HEK293 (cell line): ENCODE data around the gene QARS1.

Experiments used
- CTCF ChIA-PET: fragments of 350-600 bp; formaldehyde crosslinking; extraction: SDS; loops from one replicate; lab custom pipeline; 2021; ENCODE audit warnings: antibody characterized with exemption; lab: Yijun Ruan, JAX
- POLR2A ChIA-PET: fragments of 300-600 bp; formaldehyde crosslinking; extraction: SDS; loops from one replicate; lab custom pipeline; 2020; ENCODE audit warnings: antibody characterized with exemption, inconsistent platforms; lab: Yijun Ruan, JAX
- H3K27ac ChIP-seq: fragments of 200-500 bp; sonication (Bioruptor generic); 2 replicates; pipeline ENCODE4 v1.5.1; 2014; ENCODE audit warnings: low read depth, low read length, control low read depth, inconsistent platforms; ENCODE audit errors: extremely low read depth
- H3K36me3 ChIP-seq, 2 experiments: fragments of 200-500 bp in 1 of 2; sonication (Bioruptor generic) in 1 of 2; 1 replicate in 1 of 2; 2 replicates in 1 of 2; pipeline ENCODE4 v1.5.1; 2014 to 2017; ENCODE audit warnings: inconsistent platforms in 2 of 2, low read length in 2 of 2; ENCODE audit not compliant: control insufficient read depth in 2 of 2, insufficient read depth in 1 of 2
- H3K4me1 ChIP-seq: fragments of 200-500 bp; sonication (Bioruptor generic); 2 replicates; pipeline ENCODE4 v1.5.1; 2014; ENCODE audit warnings: mild to moderate bottlenecking, low read length, inconsistent platforms; ENCODE audit not compliant: control insufficient read depth, insufficient read depth
- H3K4me3 ChIP-seq: 2 replicates; pipeline ENCODE4 v1.5.1; 2011; ENCODE audit warnings: low read depth, mild to moderate bottlenecking, control low read depth, low read length, moderate library complexity
- H3K9me3 ChIP-seq: fragments of 200-500 bp; sonication (Bioruptor generic); 2 replicates; pipeline ENCODE4 v1.5.1; 2014; ENCODE audit warnings: low read depth, low read length, inconsistent platforms; ENCODE audit not compliant: control insufficient read depth, insufficient read depth
- BCL11A ChIP-seq: fragments of 450-650 bp; formaldehyde crosslinking; IDR thresholded peaks from 2 replicates; pipeline ENCODE4 v1.5.1; 2016; ENCODE audit warnings: low read depth, missing biosample characterization, missing genetic modification characterization
- GLI4 ChIP-seq: fragments of 450-650 bp; formaldehyde crosslinking; IDR thresholded peaks from 2 replicates; pipeline ENCODE4 v1.5.1; 2016; ENCODE audit warnings: missing biosample characterization, missing genetic modification characterization
- IKZF3 ChIP-seq: fragments of 450-650 bp; IDR thresholded peaks from 2 replicates; pipeline ENCODE4 v1.5.0; 2018; ENCODE audit warnings: missing biosample characterization, mild to moderate bottlenecking, missing genetic modification characterization, moderate library complexity
- KLF10 ChIP-seq: fragments of 450-650 bp; IDR thresholded peaks from 2 replicates; pipeline ENCODE4 v1.5.1; 2018; ENCODE audit warnings: missing biosample characterization, mild to moderate bottlenecking, missing genetic modification characterization
- KLF16 ChIP-seq: fragments of 450-650 bp; formaldehyde crosslinking; IDR thresholded peaks from 2 replicates; pipeline ENCODE4 v1.5.1; 2017; ENCODE audit warnings: missing biosample characterization, missing genetic modification characterization
- KLF9 ChIP-seq: fragments of 450-650 bp; formaldehyde crosslinking; IDR thresholded peaks from 2 replicates; pipeline ENCODE4 v1.5.1; 2016; ENCODE audit warnings: missing biosample characterization, missing genetic modification characterization, low read depth
- OSR2 ChIP-seq: fragments of 450-650 bp; formaldehyde crosslinking; IDR thresholded peaks from 2 replicates; pipeline ENCODE4 v1.5.1; 2016; ENCODE audit warnings: missing biosample characterization, missing genetic modification characterization
- PRDM10 ChIP-seq: fragments of 450-650 bp; formaldehyde crosslinking; IDR thresholded peaks from 2 replicates; pipeline ENCODE4 v1.5.1; 2016; ENCODE audit warnings: missing biosample characterization, missing genetic modification characterization
- TRIM28 ChIP-seq: IDR thresholded peaks from 2 replicates; pipeline ENCODE4 v1.6.1; 2011; ENCODE audit warnings: low read length, control low read depth, borderline replicate concordance
- ZBTB44 ChIP-seq: fragments of 450-650 bp; IDR thresholded peaks from 2 replicates; pipeline ENCODE4 v1.5.1; 2018; ENCODE audit warnings: missing biosample characterization, mild to moderate bottlenecking, missing genetic modification characterization
- ZNF140 ChIP-seq: fragments of 450-650 bp; formaldehyde crosslinking; IDR thresholded peaks from 2 replicates; pipeline ENCODE4 v1.5.1; 2016; ENCODE audit warnings: missing biosample characterization, missing genetic modification characterization
- ZNF184 ChIP-seq: fragments of 450-650 bp; IDR thresholded peaks from 2 replicates; pipeline ENCODE4 v1.5.1; 2018; ENCODE audit warnings: missing biosample characterization, mild to moderate bottlenecking, missing genetic modification characterization
- ZNF19 ChIP-seq: fragments of 450-650 bp; formaldehyde crosslinking; IDR thresholded peaks from 2 replicates; pipeline ENCODE4; 2016; ENCODE audit warnings: missing biosample characterization, missing genetic modification characterization, low read depth
- ZNF2 ChIP-seq: fragments of 450-650 bp; formaldehyde crosslinking; IDR thresholded peaks from 2 replicates; pipeline ENCODE4 v1.5.1; 2016; ENCODE audit warnings: missing biosample characterization, missing genetic modification characterization
- ZNF221 ChIP-seq: fragments of 450-650 bp; formaldehyde crosslinking; IDR thresholded peaks from 2 replicates; pipeline ENCODE4 v1.5.1; 2017; ENCODE audit warnings: missing biosample characterization, missing genetic modification characterization, borderline replicate concordance
- ZNF24 ChIP-seq: fragments of 450-650 bp; formaldehyde crosslinking; IDR thresholded peaks from 2 replicates; pipeline ENCODE4 v1.5.1; 2016; ENCODE audit warnings: missing biosample characterization, missing genetic modification characterization
- ZNF302 ChIP-seq: fragments of 450-650 bp; formaldehyde crosslinking; IDR thresholded peaks from 2 replicates; pipeline ENCODE4 v1.5.1; 2016; ENCODE audit warnings: missing biosample characterization, missing genetic modification characterization, low read depth
- ZNF354C ChIP-seq: fragments of 450-650 bp; formaldehyde crosslinking; IDR thresholded peaks from 2 replicates; pipeline ENCODE4 v1.5.1; 2016; ENCODE audit warnings: missing biosample characterization, missing genetic modification characterization, low read depth, borderline replicate concordance
- ZNF501 ChIP-seq: fragments of 450-650 bp; formaldehyde crosslinking; IDR thresholded peaks from 2 replicates; pipeline ENCODE4 v1.5.1; 2016; ENCODE audit warnings: missing biosample characterization, missing genetic modification characterization
- ZNF529 ChIP-seq: fragments of 450-650 bp; formaldehyde crosslinking; IDR thresholded peaks from 2 replicates; pipeline ENCODE4 v1.5.1; 2017; ENCODE audit warnings: missing genetic modification characterization, missing biosample characterization; ENCODE audit not compliant: insufficient replicate concordance
- ZNF561 ChIP-seq: fragments of 450-650 bp; IDR thresholded peaks from 2 replicates; pipeline ENCODE4 v1.5.1; 2018; ENCODE audit warnings: missing biosample characterization, missing genetic modification characterization, borderline replicate concordance
- ZNF626 ChIP-seq: fragments of 450-650 bp; sonication (Bioruptor Pico); formaldehyde crosslinking; IDR thresholded peaks from 2 replicates; pipeline ENCODE4 v1.5.1; 2018; ENCODE audit warnings: missing biosample characterization, missing genetic modification characterization, inconsistent platforms
- ZSCAN30 ChIP-seq: fragments of 450-650 bp; IDR thresholded peaks from 2 replicates; pipeline ENCODE4 v1.5.1; 2018; ENCODE audit warnings: missing biosample characterization, mild to moderate bottlenecking, missing genetic modification characterization, moderate library complexity
- TF ChIP-seq, protein P1 (sequence below): IDR thresholded peaks from 2 replicates; pipeline ENCODE4 v1.6.1; 2011; ENCODE audit warnings: mild to moderate bottlenecking, low read depth, low read length, borderline replicate concordance
- TF ChIP-seq, protein P2 (sequence below): fragments of 450-650 bp; formaldehyde crosslinking; conservative IDR thresholded peaks from 2 replicates; pipeline ENCODE4 v1.5.1; 2016; ENCODE audit warnings: low read depth, missing biosample characterization, missing genetic modification characterization

QARS1 gene

DNA sequence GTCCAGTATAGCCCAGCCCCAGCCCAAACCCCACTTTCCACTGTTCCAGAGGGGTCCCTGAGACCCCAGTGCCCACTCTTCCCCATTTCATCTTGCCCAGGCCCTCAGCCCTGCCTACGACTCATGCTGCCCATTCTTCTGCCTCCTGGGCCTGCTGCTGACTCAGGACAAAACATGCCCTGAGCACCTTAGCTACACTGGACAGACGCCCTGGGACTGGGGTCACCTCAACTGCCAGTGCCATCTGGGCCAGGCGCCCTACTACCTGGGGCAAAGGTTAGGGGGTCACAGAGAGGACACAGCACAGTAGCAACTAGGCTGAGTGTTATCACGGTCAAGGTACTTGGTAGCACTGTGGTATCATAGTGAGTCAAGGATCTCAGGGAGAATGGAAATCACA, 30.9 kb upstream of the QARS1 start:
- Histone ChIP-seq H3K36me3 (peaks cover 0 to 13% of the 10 kb centered on the region in 2 experiments; a peak in 1 of 3 replicates), H3K4me3 (no peak overlapping the region), H3K27ac (no peak overlapping the region), H3K4me1 (no peaks in the 10 kb centered on the region; the same call in 1 of the 2 replicates), H3K9me3 (no peaks in the 10 kb centered on the region)
- ChIA-PET CTCF (interaction anchor here (0.6 kb wide), 1 partner anchor 246 kb away, joined by 3 read pairs; no protein-coding TSS in a partner anchor), POLR2A (no interaction called here)
- no peak for TF ChIP-seq ZNF501 (tag by site-specific recombination)
- TF ChIP-seq ZNF184 (tag by site-specific recombination): no peak
- TF ChIP-seq ZNF529 (tag by site-specific recombination): no peak
- no peak for TF ChIP-seq ZNF140
- TF ChIP-seq TRIM28: no peak
- TF ChIP-seq ZBTB44 (tag by site-specific recombination): no peak
- TF ChIP-seq ZSCAN30 (tag by site-specific recombination): no peak
- no peak for TF ChIP-seq ZNF221 (tag by site-specific recombination)
- TF ChIP-seq ZNF354C (tag by site-specific recombination): no peak

- ChIA-PET CTCF (interaction anchor here (0.5 to 0.7 kb wide), 4 partner anchors 32 to 1432 kb away, joined by 3 read pairs; no protein-coding TSS in a partner anchor), POLR2A (interaction anchor here (1.9 kb wide), 1 partner anchor 41 kb away, joined by 8 read pairs; the partner anchor contains the start of gene QRICH1)
- TF ChIP-seq ZNF19 (tag by site-specific recombination): no peak
- no peak for TF ChIP-seq KLF16 (tag by site-specific recombination)
- no peak for TF ChIP-seq ZNF2 (tag by site-specific recombination)
- no peak for TF ChIP-seq ZNF24 (tag by site-specific recombination)
- TF ChIP-seq ZNF626 (tag by site-specific recombination): no peak
- no peak for TF ChIP-seq OSR2 (tag by site-specific recombination)
- no peak for TF ChIP-seq PRDM10 (tag by site-specific recombination)
- no peak for TF ChIP-seq KLF9 (tag by site-specific recombination)
- TF ChIP-seq, protein P1, sequence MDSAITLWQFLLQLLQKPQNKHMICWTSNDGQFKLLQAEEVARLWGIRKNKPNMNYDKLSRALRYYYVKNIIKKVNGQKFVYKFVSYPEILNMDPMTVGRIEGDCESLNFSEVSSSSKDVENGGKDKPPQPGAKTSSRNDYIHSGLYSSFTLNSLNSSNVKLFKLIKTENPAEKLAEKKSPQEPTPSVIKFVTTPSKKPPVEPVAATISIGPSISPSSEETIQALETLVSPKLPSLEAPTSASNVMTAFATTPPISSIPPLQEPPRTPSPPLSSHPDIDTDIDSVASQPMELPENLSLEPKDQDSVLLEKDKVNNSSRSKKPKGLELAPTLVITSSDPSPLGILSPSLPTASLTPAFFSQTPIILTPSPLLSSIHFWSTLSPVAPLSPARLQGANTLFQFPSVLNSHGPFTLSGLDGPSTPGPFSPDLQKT: no peak
- no peak for TF ChIP-seq ZNF302 (tag by site-specific recombination)
- TF ChIP-seq, protein P2, sequence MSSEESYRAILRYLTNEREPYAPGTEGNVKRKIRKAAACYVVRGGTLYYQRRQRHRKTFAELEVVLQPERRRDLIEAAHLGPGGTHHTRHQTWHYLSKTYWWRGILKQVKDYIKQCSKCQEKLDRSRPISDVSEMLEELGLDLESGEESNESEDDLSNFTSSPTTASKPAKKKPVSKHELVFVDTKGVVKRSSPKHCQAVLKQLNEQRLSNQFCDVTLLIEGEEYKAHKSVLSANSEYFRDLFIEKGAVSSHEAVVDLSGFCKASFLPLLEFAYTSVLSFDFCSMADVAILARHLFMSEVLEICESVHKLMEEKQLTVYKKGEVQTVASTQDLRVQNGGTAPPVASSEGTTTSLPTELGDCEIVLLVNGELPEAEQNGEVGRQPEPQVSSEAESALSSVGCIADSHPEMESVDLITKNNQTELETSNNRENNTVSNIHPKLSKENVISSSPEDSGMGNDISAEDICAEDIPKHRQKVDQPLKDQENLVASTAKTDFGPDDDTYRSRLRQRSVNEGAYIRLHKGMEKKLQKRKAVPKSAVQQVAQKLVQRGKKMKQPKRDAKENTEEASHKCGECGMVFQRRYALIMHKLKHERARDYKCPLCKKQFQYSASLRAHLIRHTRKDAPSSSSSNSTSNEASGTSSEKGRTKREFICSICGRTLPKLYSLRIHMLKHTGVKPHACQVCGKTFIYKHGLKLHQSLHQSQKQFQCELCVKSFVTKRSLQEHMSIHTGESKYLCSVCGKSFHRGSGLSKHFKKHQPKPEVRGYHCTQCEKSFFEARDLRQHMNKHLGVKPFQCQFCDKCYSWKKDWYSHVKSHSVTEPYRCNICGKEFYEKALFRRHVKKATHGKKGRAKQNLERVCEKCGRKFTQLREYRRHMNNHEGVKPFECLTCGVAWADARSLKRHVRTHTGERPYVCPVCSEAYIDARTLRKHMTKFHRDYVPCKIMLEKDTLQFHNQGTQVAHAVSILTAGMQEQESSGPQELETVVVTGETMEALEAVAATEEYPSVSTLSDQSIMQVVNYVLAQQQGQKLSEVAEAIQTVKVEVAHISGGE (tag by site-specific recombination): no peak
- no peak for TF ChIP-seq BCL11A (tag by site-specific recombination)
- no peak for TF ChIP-seq IKZF3 (tag by site-specific recombination)
- no peak for TF ChIP-seq GLI4 (tag by site-specific recombination)
- no peak for TF ChIP-seq ZNF561
- TF ChIP-seq KLF10: no peak
These were observed 30.1 kb upstream of the QARS1 start for GRCh38 chr3:49134471-49135265.

More at GRCh38 chr3:49134471-49135265, 30.1 kb upstream of the QARS1 start:
- no peak overlapping the region for H3K4me3 ChIP-seq
- no peaks in the 10 kb centered on the region; the same call in 1 of the 2 replicates for H3K4me1 ChIP-seq
- no peaks in the 10 kb centered on the region for H3K9me3 ChIP-seq
- H3K27ac ChIP-seq: no peak overlapping the region
- H3K36me3 ChIP-seq: peaks cover 0 to 21% of the 10 kb centered on the region in 2 experiments; a peak in 1 of 3 replicates
